GM19035 (cell line): Measurements from ENCODE around the gene ATM.
"Not testable (repeated sequence)": the region's sequence is repeated elsewhere in the genome, so short reads cannot be mapped to it uniquely, and the experiment has no call there.

Source experiments
- ATAC-seq: cut with Tn5 transposase; IDR thresholded peaks from one replicate; pipeline ENCODE4 v1.9.1; 2021; ENCODE audit not compliant: unreplicated experiment

ATM gene

DNA sequence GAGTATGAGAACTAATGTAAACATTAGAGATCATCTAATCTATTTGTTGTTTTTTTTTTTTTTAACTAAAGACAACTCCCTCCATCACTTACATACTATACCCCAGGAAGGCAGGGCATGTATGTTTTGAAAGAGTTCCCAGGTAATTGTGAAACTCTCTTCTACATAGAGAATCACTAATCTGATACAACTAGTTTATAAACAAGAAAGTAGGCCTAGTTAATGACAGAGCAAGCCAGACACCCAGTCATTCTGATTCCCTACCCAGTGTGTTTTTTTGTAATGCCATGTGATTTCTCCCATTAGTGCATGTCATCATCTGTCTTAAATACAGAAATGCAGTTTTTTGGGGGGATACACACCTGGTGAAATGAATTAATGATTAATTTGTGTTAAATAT lies 123.6 kb downstream of the ATM start:
- no peak for ATAC-seq

DNA sequence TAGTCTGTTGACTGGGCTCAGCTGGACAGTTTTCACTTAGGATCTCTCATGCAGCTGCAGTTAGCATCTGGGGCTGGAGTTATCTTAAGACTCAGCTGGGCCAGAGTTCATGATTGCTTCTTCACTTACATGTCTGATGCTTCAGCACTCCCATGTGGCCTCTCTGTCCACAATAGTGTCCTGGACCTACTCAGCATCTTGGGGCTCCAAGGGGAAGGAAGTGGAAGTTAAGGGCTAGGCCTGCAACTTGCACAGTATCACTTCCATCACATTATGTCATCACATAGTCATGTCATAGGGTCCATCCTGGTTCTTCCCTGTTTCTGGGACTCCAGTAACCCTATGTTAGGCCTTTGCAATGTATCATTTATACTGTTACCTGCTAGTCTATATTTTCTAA lies 128.6 kb downstream of the ATM start:
- no peak for ATAC-seq

DNA sequence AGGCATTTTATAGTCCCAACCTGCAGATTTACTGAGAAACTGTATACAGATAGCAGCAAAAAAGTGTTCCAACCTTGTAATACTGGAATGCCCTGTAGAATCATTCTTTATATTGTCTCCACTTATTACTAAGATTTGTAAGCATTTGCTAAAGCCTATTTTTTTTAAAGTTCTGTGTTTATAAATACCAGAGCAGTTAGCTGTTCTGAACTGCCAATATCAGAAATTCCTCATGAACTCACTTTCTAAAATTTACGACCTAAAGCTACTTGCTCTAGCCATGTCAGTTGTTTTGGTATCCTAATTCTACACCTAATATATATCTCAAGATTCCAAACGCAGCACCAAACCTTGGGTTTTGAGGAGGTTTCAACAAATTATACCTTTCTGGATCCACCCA lies 141.3 kb downstream of the ATM start:
- ATAC-seq = no peak

DNA sequence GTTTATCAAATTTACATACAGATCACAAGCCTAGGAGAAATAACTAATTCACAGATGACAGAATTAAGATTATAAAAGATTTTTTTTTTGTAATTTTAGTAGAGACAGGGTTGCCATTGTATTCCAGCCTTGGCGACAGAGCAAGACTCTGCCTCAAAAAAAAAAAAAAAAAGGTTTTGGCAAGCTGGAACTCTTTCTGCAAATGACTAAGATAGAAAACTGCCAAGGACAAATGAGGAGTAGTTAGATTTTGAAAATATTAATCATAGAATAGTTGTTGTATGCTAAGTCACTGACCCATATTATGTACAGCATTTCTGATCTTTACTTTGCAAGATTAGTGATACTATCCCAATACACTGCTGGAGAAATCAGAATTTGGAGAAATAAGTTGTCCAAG lies 145.3 kb downstream of the ATM start:
- no peak for ATAC-seq

DNA sequence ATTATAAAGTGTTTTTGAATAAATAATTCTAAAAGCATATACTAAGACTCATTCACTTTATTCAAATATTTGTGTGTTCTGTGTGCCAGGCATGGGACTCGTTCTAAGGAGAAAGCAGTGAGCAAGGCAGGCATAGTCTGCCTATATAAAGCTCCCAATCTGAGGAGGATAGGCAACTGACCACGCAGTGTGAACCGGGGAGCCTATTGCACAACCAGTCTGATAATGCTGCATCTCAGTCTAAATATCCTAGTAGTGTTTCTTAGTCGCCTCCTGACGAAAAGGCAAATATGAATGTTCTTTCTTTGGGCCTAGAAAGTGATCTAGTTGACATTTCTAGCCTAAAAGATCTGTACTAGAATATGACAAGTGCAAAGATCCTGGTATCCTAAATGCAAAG lies 146.2 kb downstream of the ATM start:
- no peak for ATAC-seq

DNA sequence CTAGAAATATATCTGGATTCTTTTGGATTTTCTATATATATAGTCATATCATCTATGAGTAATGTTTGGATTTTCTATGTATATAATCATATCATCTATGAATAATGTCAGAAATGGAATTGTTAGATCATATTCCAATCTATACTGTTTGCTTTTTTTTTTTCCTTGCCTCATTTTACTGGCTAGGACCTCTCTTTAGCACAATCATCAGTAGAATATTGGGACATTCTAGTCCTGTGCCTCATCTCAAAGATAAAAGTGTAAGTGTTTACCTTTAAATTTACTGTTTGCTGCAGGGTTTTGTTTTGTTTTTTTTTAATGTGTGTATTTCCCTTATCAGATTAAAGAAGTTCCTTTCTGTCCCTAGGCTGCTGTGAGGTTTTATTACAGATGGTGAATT lies 147.4 kb downstream of the ATM start:
- no peak for ATAC-seq

DNA sequence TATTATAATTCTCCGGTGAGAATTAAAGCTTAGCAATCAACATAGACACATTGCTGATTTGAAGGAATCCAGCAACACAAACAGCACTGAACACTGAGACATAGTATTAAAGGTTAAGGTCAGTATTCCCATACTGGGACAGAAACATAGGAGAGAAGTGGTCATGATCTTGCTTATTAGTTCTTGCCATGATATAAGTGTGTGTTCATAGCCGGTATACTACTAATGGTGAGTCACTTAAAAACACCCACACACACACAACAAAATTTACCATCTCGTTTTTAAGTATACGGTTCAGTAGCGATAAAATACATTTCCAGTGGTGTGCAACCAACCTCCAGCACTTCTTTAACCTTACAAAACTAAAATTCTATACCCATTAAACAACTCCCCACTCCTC lies 148.1 kb downstream of the ATM start:
- ATAC-seq = no peak

DNA sequence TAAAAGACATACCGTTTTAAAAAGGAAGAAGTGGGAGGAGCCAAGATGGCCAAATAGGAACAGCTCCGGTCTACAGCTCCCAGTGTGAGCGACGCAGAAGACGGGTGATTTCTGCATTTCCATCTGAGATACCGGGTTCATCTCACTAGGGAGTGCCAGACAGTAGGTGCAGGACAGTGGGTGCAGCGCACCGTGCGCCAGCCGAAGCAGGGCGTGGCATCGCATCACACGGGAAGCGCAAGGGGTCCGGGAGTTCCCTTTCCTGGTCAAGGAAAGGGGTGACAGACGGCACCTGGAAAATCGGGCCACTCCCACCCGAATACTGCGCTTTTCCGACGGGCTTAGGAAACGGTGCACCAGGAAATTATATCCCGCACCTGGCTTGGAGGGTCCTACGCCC lies 150.6 kb downstream of the ATM start:
- not testable (repeated sequence) for ATAC-seq

DNA sequence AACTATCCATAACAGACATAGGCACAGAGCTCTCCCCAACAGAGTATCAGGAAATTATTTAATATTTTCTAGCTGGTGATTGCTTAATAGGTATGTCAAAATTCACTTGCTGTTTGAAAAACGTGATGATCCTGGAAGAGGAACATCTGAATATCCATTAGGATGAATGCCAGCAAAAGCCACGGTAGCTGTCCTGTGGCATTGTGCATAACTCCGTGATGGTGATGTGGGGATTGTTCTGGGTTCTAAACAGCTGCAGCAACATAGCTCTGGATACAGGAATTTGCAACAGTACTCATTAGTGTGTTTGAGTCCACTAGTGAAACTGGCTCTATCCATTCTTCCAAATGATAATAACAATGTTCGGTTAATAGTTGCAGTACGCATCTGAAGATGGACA lies 165.7 kb downstream of the ATM start:
- no peak for ATAC-seq

DNA sequence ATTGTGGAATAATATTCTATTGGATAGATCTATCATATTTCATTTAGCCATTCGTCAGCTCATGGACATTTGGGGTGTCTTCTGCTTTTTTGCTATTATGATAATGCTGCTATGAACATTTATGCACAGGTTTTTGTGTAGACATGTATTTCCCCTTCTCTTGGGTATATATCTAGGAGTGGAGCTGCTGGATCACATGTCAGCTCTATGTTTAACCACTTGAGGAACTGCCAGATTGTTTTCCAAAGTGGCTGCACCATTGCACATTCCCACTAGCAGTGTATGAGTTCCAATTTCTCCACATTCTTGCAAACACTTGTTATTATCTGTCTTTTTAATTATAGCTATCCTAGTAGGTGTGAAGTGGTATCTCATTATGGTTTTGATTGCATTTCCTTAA lies 169.5 kb downstream of the ATM start:
- ATAC-seq = no peak

DNA sequence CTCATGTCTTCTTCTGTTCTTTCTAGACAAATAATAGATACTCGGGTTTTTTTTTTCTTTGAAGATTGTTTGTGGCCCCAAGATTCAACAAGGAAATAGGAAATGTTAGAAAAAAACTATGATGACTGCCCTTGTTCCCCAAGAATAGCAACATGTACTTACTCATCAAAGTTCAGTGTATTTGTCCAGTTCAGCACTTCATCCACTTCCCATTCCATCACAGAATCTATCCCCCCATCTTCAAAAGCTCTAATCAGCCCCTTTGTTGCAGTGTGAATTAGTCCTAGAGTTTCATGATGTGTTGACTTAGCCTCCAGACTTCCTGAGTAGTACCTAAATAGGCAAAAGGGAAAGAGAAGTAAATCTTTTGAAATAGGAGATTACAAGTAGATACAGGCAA lies 170.2 kb downstream of the ATM start:
- ATAC-seq = no peak

DNA sequence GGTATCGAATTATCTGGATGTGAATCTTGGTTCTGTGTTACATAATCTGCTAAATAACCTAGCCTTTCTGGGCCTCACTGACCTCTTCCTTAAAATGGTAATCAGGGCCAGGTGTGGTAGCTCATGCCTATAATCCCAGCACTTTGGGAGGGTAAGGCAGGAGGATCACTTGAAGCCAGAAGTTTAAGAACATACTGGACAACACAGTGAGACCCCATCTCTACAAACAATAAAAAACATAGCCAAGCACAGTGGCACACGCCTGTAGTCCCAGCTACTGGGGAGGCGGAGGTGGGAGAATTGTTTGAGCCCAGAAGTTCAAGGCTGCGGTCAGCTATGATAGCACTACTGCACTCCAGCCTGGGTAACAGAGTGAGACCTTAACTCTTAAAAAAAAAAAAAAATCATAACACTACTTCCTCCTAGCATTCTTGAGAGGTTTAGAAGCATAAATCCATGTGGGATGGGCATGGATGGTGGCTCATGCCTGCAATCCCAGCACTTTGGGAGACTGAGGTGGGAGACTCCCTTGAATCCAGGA lies 171.9 kb downstream of the ATM start:
- ATAC-seq = no peak

DNA sequence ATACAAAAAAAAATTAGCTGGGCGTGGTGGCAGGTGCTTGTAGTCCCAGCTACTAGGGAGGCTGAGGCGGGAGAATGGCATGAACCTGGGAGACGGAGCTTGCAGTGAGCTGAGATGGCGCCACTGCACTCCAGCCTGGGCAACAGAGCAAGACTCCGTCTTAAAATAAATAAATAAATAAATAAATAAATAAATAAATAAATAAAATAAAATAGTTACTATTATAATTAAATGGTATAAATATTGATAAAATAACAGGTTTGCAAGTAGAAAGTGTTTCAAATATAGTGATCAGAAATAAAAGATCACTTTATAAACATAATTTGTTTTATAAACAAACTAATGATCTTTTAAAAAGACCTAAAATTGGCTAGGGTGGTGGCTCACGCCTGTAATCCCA lies 173.8 kb downstream of the ATM start:
- not testable (repeated sequence) for ATAC-seq

DNA sequence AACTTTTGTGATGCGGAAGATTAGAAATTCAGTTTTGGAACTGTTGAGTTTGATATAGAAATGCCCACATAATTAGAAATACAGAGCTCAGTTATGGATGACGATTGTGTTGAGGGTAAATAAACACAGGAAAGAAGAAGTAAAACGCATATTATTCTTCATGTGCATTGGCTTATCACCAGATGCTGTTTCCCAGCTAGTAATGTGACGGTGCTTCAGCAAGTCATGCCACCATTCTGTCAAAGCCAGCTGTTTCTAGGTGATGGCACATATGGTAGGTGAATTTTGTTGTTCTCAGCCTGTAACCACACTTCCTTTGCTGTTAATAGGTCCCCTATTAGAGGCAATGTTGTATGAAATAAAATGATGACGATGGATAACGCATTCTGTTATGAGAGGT lies 175.6 kb downstream of the ATM start:
- ATAC-seq = no peak

DNA sequence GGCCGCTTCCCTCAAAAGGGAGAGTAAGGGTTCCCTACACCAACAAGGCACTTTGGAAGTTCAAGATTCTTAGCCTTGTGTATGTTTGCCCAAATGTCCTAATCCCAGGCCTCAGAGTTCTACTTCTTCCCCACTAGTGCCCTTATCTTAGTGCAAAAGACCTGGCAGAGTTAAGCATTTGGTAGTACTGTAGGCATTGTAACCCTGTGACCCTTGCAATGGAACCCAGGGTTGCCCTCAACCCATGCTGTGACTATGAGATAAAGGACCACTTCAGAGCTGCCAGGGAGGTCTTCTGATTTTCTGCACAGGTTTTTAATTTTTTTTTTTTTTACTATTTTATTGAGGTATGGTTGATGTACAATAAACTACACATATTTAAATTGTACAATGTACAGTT lies 179.4 kb downstream of the ATM start:
- no peak for ATAC-seq

DNA sequence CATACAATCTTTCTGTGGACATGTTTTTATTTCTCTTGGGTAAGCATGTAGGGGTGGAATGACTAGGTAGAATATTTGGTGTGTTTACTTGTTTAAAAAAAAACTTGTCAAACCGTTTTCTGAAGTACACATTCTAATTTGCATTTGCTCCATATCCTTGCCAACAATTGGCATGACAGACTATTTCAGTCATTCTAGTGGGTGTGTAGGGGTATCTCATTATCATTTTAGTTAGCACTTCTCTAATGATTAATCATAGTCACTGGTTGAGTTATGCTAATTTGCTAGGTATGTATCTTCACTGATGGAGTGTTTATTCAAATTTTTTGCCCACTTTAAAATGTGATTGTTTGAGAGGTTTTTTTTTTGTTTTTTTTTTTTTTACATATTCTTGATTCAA lies 180.2 kb downstream of the ATM start:
- no peak for ATAC-seq

DNA sequence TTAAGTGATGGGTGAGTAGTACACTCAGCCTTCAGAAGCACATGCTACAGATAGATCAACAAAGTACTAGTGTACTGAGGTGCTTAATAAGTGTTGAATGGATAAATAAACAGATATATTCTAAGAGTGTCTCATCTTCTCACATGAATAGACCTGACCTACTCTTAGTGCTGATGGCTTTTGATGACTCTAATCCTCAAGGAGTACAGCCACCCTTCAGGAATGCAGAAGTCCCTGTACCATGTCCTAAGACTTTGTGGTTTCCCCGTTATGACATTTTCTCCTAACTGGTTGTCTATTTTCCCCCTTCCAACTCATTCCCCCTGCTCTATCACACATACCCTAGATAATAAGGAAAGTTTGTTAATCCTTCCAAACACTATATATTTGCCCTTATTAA lies 182.8 kb downstream of the ATM start:
- ATAC-seq = no peak

DNA sequence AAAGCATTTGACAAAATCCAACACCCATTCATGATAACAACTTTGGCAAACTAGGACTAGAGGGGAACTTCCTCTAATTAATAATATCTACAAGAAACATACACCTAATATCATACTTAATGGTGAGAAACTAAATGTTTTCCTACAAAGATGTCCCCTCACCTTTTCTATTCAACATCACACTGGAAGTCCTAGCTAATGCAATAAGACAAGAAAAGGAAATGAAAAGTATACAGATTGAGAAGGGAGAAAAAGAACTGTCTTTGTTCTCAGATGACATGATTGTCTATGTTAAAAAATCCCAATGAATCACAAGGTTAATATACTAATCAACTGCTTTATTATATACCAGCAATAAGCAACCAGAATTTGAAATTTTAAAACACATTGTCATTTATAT lies 192.1 kb downstream of the ATM start:
- ATAC-seq = no peak

DNA sequence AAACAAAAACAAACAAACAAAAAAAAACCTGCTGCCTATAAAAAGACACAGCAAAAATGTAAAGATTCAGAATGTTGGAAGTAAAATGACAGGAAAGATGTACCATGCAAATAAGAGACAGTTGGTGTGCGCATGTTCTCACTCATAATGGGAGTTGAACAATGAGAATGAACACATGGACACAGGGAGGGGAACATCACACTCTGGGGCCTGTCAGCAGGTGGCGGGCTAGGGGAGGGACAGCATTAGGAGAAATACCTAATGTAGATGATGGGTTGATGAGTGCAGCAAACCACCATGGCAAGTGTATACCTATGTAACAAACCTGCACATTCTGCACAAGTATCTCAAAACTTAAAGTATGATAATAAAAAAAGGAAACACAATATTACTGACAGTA lies 194.7 kb downstream of the ATM start:
- ATAC-seq = not testable (repeated sequence)
